HG02870 (cell line): Measurements from ENCODE around the gene ARL8A.
"Not testable (repeated sequence)": the region's sequence is repeated elsewhere in the genome, so short reads cannot be mapped to it uniquely, and the experiment has no call there.

Experiments
- ATAC-seq: cut with Tn5 transposase; IDR thresholded peaks from one replicate; pipeline ENCODE4 v1.9.1; 2021; ENCODE audit warnings: mild to moderate bottlenecking, moderate library complexity; ENCODE audit not compliant: unreplicated experiment

ARL8A gene

DNA sequence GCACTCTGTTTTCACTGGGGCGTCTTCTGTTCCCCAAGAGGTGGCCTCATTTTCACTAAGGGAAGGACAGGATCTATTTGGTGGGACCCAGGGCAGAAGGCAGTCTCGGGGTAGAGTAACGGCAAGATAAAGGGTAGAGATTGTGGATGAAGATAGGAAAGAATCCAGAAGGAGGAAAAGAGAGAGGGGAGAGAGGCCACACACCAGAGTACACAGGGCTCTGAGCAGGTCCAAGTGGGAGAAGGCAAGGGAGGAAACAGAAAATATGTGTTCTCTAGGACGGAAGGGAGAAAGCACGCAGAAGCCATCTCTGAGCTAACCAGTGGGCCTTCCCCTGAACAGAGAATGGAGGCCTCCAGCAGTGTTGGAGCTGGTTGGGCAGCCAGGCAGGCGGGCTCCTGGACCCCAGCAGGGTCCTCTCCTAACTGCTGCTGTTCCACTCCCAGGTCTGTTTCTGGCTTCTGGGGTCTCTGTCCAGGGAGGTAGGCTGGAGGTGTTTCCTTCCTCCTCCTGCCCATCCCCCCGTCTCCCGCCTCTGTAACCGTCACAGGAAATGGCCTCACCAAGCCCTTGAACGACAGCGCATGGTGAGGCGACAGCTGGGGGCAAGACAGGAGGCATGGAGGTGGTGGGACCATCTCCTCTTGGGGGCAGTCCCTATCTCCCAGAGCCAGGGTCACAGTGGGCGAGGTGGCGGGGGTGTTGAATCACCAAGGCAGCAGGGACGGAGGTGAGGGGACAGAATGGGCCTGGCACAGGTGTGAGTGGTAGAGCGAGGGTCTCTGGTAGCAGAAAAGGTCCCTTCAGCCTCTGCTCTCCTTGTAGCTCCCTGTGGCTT lies 15.2 kb upstream of the ARL8A start:
- ATAC-seq, result no peak

DNA sequence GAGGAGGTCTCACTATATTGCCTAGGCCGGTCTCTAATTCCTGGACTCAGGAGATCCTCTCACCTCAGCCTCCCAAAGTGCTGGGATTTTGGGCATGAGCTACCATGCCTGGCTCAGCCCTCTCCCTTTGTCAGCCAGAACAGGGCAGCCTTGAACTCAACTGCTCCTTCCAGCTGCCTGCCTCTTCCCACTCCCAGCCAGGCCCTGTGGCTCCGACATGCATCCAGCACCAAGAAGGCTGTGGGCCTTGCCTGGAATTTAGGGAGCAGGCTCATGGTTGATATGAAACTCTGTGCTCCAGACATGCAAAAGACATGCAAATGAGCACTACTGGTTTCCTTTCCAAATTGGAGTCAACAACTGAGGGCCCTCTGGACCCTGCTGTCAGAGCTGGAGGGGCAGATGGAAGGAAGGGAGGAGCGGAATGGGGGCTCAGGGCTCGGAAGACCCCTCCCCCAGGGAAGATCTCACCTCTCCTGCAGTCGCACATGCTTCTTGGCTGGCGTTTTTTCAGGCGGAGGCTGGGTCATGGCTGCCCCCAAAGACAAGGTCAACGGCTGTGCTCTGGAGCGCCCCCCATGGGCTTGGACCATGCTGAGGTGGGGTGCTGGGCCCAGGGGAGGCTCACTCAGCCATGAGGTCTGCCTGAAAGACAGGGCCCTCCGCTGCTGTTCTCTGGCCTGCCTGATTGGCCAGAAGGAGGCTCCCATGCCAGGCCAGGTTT lies 14.4 kb upstream of the ARL8A start:
- no peak for ATAC-seq

DNA sequence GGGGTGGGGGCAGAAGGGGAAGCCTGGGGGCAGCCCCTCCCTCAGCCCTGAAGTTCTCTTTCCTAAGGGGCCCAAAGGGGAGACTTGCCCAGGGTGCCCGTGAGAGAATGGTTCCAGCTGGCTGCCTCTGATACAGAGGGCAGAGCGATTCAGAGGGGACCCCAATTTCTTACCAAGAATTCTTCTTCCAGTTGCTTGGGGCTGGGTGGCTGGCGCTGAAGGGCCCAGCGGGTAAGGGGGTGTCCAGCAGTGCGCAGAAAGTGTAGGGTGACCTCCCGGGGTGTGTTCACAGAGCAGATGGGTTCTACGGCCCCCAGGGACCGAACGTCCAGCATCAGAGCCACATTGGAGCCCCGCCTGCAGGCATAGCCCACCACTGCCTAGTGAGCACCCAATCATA lies 13.4 kb upstream of the ARL8A start:
- no peak for ATAC-seq

DNA sequence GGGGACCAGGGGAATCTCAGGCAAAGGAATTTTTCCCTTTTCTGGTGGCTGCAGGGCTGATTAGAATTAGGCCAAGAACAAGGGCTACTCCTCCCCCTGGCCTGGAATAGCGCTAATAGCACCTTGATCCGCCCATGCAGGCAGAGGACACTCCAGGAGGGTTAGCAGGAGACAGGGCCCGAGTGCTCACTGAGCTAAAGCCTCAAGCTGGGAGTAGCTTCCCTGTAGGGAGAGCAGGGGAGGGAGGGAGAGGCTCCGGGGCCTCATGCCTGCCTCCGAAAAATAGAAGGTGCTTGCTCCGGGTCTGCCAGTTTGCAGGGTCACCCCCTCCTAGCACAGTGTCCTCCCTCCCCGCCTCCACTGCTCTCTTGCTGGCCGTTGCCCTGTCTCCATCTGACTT lies 12.1 kb upstream of the ARL8A start:
- no peak for ATAC-seq

DNA sequence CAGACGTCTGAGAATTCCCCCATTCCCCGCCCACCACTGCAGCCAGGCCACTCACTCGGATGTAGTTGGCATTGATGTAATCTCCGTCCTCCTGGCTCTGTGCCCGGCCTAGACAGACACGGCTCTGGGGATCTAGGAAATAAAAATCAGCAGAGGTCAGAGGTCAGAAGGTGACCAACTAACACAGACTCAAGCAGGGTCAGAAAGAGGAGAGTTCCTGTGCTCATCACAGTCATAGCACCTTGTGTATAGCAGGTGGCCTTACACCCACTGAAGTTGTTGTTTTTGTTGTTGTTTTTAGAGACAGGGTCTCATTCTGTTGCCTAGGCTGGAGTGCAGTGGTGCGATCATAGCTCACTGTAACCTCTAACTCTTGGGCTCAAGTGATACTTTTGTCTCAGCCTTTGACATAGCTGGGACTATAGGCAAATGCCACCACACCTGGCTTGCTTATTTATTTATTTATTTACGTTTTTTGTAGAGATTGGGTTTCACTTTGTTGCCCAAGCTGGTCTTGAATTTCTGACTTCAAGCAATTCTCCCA lies 11.0 kb upstream of the ARL8A start:
- ATAC-seq, result no peak

DNA sequence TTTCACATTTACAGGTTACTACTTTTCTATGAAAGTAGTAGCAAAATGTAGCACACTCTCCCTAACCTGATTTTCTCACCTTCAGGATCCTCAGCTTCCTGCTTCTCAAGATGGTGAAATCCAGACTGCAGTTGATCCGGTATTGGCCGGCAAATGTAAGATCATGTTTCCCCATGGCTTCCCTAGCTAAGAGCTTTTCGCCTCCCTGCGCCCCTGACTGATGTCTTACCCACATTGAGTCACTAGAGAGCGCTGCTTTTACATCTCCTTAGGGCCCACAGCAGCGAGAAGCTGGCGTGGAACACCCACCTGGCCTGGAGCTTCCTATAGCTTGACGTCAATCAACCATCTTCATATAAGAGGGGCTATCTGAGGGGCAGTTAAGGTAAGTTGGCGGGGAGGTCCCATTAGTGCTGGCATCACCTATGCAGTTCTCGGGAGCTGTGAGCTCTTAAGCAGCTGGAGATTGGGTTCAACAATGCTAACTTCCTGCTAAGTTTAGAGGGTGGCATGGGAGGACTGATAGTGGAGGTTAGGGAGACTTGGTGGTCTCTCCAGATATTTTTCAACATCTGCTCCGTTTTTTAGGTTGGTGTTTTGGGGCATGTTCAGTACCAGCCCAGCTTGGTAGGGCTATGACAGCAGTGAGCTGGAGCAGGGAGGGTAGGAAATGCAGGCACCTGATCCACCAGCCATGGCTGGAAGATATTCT lies 10.4 kb upstream of the ARL8A start:
- ATAC-seq, result no peak

DNA sequence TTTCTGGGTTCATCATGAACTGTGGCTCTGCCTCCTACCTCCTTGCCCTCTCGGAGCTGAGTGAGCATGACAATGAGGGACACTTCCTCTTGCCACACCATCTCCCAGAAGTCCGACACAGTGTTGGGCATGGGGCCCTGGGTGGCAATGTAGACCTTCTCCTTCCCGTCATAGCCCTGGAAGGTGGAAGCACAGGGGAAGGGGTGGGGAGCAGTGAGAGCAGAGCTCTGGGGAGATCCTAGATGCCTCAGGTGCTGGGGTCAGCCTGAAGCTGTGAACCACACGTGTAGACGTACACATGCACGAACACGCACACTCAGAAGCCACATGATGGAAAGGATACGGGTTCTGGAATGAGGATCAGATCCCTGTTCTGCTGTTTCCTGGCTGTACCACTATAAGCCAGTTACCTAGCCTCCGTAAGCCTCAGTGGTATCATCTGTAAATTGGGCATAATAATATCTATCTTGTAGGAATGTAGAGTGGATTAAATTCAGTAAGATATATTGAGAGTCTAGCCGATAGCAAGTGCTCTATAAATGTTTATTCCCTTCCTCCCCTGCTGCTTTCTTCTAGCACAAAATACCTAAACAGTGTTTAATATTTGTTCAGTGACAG lies 9.7 kb upstream of the ARL8A start:
- ATAC-seq, result no peak

DNA sequence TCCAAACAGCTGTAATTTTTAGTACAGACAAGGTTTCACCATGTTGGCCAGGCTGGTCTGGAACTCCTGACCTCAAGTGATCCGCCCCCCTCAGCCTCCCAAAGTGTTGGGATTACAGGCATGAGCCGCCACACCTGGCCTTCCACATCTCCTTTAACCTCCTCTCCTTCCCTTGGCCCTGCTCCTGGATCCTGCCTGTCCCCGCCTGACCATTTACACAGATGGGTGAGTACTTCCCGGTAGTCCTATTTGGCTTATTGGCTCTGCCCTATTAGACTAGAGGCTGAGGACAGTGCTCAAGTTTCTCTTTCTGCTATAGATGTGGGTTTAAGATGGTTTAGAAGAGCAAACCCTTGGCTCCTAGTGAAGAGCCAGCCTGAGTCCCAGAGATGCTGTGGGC lies 8.7 kb upstream of the ARL8A start:
- no peak for ATAC-seq

DNA sequence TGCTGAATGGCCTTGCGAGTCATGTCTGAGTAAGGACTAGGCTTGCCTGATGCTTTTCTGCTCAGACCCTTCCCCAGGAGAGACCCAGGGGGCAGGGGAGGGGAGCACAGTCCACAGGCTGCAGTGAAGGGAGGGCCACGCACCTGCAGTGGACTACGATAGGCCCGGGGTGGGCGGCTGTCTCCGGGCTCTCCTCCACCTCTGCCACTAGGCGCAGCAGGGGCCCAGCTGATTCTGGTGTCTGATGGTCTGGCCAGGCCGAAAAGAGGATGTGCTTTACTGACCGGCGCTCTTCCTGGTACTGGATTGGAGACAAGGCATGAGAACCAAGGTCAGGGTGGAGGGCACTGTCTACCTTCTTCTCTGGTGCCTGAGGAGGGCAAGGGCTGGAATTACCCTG lies 7.9 kb upstream of the ARL8A start:
- ATAC-seq, result no peak

DNA sequence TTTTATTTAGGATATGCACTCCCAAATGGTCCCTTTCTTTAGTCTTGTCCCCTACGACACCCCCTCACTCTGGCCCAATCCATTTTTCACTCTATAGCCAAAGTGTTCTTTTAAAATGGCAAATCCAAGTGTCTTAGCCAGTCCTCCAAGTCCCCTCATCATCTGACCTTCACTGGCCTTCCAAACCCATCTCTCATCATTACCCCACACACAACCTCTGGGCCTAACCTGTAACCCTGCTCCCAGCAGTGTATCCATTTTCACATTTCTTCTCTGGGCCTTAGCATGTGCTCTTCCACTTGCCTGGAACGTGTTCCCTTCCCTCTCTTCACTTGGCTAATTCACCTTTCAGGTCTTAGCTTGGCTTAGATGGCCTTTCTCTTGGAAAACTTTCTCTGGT lies 6.5 kb upstream of the ARL8A start:
- no peak for ATAC-seq

DNA sequence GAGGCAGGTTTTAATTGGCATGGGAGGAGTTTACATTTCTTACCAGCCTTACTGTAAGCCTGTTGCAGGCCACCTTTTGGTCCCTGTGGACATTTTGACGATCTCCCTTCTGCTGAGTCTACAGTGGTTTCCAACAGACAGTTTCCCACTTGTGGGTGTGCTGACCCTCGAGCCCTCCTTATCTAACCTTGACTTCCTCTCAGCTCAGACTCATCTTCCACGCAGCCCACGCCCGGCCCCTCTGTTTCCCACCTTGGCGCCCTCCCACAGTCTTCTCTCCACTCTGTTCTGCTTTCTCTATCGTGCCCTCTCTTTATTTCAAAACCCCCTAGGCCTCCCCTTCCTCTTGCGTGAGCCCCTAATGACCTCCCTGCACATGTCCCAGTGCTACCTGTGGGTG lies 6.1 kb upstream of the ARL8A start:
- no peak for ATAC-seq

DNA sequence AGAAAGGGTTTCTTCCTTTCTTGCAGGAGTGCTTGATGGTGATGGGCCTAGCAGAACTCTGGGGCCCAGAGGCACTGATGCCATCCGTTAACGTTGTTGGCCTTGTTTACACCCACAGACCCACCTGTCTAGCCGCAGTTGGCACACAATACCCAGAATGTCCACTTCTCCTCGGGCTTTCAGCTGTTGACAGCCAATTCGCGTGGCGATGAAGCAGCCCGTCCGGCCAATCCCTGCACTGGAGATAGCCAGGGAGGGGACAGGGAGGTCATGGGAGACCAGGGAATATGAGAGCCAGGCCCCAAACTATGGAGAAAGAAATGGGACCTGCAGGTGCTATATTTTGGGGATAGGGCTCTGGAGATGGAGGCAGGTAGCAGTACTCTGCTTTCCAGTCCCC lies 5.7 kb upstream of the ARL8A start:
- no peak for ATAC-seq

DNA sequence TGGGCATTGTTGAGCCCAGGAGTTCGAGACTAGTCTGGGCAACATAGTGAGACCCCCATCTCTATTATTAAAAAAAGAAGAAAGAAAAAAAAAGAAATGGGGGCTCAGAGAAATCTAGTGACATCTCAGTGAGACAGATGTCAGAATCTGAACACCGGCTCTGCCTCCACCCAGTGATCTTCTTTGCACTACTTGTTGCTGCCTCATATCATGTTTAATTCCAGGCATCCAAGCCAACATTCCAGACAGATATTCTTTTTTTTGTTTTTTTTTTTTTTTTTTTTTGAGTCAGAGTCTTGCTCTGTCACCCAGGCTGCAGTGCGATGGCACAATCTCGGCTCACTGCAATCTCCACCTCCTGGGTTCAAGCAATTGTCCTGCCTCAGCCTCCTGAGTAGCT lies 5.0 kb upstream of the ARL8A start:
- no peak for ATAC-seq

DNA sequence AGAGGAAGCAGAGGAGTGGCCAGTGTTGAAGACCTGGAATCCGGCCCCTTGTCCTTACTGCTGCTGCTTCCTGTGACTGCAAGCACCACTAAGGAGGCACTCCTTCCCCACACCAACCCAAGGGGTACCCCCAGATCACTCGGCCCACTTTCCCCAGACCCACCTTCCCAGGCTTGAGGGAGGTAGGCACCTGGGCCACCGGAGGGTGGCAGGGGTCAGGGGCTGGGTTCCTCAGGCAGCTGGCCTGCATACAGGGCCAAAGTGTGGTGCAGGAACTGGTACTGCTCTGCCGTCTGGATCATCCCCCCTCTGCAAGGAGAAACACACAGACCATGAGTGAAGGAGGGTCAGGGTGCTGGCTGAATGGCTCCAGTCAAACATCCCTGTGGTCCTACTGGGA lies 3.9 kb upstream of the ARL8A start:
- ATAC-seq, result no peak

DNA sequence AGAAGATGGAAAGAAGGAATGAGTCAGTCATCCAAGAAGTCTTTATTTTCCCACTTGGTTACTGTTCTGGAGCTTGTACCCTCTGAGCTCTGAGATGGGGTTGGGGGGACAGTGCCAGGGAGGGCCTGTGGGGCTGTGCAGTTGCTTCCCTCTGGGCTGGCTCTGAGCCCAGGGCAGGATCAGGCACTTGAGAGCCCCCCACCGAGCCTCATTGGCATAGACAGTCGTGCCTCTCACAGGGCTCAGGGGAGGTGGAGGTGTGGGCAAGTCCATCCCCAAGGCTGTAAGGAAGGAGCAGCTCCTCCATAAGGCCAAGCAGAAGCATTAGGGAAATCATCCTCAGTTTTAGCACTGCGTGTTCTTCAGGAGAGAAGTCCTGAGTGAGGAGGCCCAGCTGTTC lies 2.5 kb upstream of the ARL8A start:
- no peak for ATAC-seq

DNA sequence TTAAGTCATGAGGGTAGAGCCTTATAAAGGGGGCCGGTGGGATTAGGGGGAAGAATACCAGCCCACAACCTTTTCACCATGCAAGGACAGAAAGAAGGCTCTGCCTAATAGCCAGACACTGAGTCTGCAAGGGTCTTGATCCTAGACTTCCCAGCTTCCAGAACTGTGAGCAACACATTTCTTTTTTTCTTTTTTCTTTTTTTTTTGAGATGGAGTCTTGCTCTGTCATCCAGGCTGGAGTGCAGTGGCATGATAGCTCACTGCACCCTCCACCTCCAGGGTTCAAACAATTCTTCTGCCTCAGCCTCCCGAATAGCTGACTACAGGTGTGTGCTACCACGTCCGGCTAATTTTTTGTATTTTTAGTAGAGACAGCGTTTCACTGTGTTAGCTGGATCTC lies 1.7 kb upstream of the ARL8A start:
- no peak for ATAC-seq

DNA sequence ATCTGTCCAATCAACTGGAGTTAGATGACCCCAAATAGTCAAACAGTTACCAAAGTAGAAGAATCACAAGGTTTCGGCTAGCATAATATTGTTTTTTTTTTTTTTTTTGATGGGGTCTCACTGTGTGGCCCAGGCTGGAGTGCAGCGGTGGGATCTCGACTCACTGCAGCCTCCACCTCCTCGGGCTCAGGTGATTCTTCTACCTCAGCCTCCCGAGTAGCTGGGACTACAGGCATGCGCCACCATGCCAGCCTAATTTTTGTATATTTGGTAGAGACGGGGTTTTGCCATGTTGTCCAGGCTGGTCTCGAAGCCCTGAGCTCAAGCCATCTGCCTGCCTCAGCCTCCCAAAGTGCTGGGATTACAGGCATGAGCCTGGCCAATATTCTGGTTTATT lies 1.2 kb upstream of the ARL8A start:
- ATAC-seq, result not testable (repeated sequence)

DNA sequence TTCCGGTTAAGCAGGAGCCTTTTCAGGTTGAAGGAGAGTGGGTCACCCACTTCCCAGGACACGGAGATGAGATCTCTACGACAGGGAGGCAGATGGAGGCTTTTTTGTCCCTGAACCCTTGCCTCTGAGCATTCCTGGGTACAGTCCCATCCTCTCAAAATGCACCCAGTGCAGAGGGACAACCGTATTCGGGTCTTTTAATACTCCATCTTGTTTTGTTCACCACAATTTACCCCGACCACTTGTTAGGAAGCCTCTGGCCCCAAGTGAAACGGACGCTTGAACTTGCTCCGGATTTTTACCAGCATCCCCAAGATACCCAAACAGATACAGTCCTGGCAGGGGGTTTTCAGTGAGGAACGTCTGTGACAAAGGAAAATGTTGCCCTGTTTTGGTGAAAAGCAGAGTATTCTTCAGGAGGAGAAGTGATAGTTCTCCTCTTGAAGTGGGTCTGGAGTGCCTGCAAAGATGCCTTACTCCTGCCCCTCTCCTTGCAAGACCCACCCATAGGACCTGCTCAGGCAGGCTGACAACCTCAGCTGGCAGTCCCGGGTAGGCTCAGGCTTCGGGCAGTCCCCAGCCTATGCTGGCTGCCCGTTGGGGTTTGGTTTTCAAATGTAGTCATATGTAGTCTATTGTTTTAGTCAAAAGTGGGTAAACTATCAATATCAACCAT lies 669 bp upstream of the ARL8A start:
- ATAC-seq, result no peak

DNA sequence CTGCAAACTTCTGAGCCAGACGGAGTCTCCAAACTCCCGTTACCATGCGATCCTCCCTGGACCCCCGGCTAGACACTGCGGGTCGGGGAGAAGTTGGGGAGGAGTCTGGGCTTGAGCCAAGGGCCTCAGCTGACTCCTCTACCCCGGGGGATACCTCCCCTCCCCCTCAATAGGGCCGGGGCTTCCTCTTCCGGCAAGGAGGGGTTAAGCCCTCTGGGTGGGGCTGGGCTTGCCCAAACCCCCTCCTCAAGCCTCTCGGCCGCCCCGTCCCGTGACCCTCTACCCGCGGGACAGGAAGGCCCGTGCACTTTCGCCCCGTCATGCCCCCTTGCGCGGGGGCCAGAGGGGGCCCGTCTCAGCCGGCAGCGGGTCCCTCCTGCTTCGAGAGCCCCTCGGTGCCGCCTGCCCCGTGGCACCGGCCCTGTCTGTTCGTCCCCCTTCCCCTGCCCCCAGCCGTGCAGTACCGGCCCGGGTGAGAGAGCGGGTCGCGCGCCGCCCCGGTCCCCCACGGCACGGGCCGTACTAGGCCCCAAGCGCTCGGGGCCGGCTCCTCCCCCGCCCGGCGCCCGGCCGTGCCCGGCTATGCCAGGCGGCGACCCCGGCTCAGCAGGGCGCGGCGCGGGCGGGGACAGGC lies 652 bp downstream of the ARL8A start:
- ATAC-seq, result peak; percentile 33
